Tibial nerve (tissue), 4 donors: ENCODE results near the gene TARBP2. TPM values are rescaled to one million over a fixed set of nuclear protein-coding genes. Genes with fewer than 3 reads are reported as not detected.

Source experiments
- DNase-seq, 2 donors: peaks; one replicate each; pipeline ENCODE4 v3.0.0-alpha.2; 2019; ENCODE audit warnings: low spot score in 2 of 2
- H3K27ac ChIP-seq, 4 donors: fragments of 200-600 bp; sonication (generic) in 3 of 4; one replicate each; pipeline ENCODE4 v1.5.1; 2017 to 2019; ENCODE audit warnings: mild to moderate bottlenecking in 1 of 4
- H3K27me3 ChIP-seq, 2 donors: fragments of 200-600 bp; sonication (generic) in 1 of 2; one replicate each; pipeline versions ENCODE4 v1.5.1 to v1.6.0; 2017 to 2019
- H3K36me3 ChIP-seq, 3 donors: fragments of 200-600 bp; sonication (generic); one replicate each; pipeline ENCODE4 v1.5.1; 2018 to 2019
- H3K4me1 ChIP-seq, 4 donors: fragments of 200-600 bp; sonication (generic) in 3 of 4; one replicate each; pipeline ENCODE4 v1.5.1; 2017 to 2019
- H3K4me3 ChIP-seq, 4 donors: fragments of 200-600 bp; sonication (generic) in 3 of 4; one replicate each; pipeline ENCODE4 v1.5.1; 2017 to 2019; ENCODE audit warnings: mild to moderate bottlenecking in 1 of 4, moderate library complexity in 1 of 4
- H3K9me3 ChIP-seq, 4 donors: fragments of 200-600 bp; sonication (generic) in 3 of 4; one replicate each; pipeline ENCODE4 v1.5.1; 2017 to 2019
- CTCF ChIP-seq, 5 experiments: fragments of 200-600 bp in 3 of 5; fragments of 450-650 bp in 2 of 5; sonication (generic) in 3 of 5; IDR thresholded peaks; one replicate each; pipeline ENCODE4 v1.5.1; 2016 to 2019; ENCODE audit warnings: antibody characterized with exemption in 5 of 5, mild to moderate bottlenecking in 3 of 5, moderate library complexity in 2 of 5
- EP300 ChIP-seq, 2 donors: sonication (generic); formaldehyde crosslinking; IDR thresholded peaks; one replicate each; pipeline ENCODE4 v1.6.1; 2017; ENCODE audit warnings: antibody characterized with exemption in 2 of 2, mild to moderate bottlenecking in 1 of 2
- POLR2A ChIP-seq, 2 donors: fragments of 450-650 bp; IDR thresholded peaks; one replicate each; pipeline ENCODE4 v1.6.1; 2017; ENCODE audit warnings: antibody characterized with exemption in 2 of 2, mild to moderate bottlenecking in 2 of 2, moderate library complexity in 2 of 2
- WGBS, 2 donors: methylation state at CpG; one replicate each; pipeline ENCODE4 v1.1.5; 2018; 5-methylcytosine and 5-hydroxymethylcytosine counted together
- total RNA-seq, 4 donors: library from RNA; depleted of rRNA; stranded (reverse); fragments of >200 nt; gene quantifications; one replicate each; pipeline ENCODE4 v1.1.0, GENCODE V29; 2016

TARBP2 gene
- total RNA-seq, 4 donors from 2014 or later: 25.3 to 56.4 (median 36.1) TPM

- Histone ChIP-seq H3K4me1 (peaks cover 0 to 64% (median 29%) of the 10 kb centered on the region in 4 donors), H3K36me3 (peaks cover 0 to 3% (median 0%) of the 10 kb centered on the region in 3 donors), H3K9me3 (no peaks in the 10 kb centered on the region), H3K27ac (peak overlapping the region; percentile 69 to 91 (median 86)), H3K4me3 (peak overlapping the region; percentile 47 to 72 (median 64)), H3K27me3 (no peaks in the 10 kb centered on the region)
- TF ChIP-seq EP300 (IDR thresholded peaks at IDR 0.05) (no peak), CTCF (IDR thresholded peaks at IDR 0.05) (no peak), POLR2A (IDR thresholded peaks at IDR 0.05) (no peak)
- no peak for DNase-seq
- 24% methylated on average over 11 of the region's 11 CpGs for WGBS, 2 donors
Measured at GRCh38 chr12:53493610-53494391, 7.3 kb upstream of the TARBP2 start.

GRCh38 chr12:53495903-53496751, 5.0 kb upstream of the TARBP2 start:
- Histone ChIP-seq H3K36me3 (peaks cover 0 to 3% (median 0%) of the 10 kb centered on the region in 3 donors), H3K9me3 (no peaks in the 10 kb centered on the region), H3K4me1 (peaks cover 0 to 64% (median 30%) of the 10 kb centered on the region in 4 donors), H3K27ac (peak overlapping the region in 3 of 4 donors; percentile 9 to 100 (median 98)), H3K4me3 (peak overlapping the region in 1 of 4 donors; percentile 18), H3K27me3 (no peaks in the 10 kb centered on the region)
- DNase-seq: peak; percentile 52 to 77
- TF ChIP-seq CTCF (IDR thresholded peaks at IDR 0.05) (no peak), EP300 (IDR thresholded peaks at IDR 0.05) (peak in 1 of 2 donors; percentile 24), POLR2A (IDR thresholded peaks at IDR 0.05) (no peak)
- WGBS, 2 donors: 36 to 42% methylated on average over 5 of the region's 5 CpGs

- DNase-seq: no peak
- no peak for TF ChIP-seq POLR2A (IDR thresholded peaks at IDR 0.05)
- no peak for TF ChIP-seq CTCF (IDR thresholded peaks at IDR 0.05)
- TF ChIP-seq EP300 (IDR thresholded peaks at IDR 0.05): no peak
- peaks cover 0 to 64% (median 32%) of the 10 kb centered on the region in 4 donors for H3K4me1 ChIP-seq
- no peaks in the 10 kb centered on the region for H3K9me3 ChIP-seq
- H3K36me3 ChIP-seq: peaks cover 0 to 3% (median 0%) of the 10 kb centered on the region in 3 donors
- 84 to 88% methylated on average over 1 of the region's 1 CpG for WGBS, 2 donors
- peak overlapping the region in 3 of 4 donors; percentile 9 to 100 (median 98) for H3K27ac ChIP-seq
- no peaks in the 10 kb centered on the region for H3K27me3 ChIP-seq
- H3K4me3 ChIP-seq: peak overlapping the region in 1 of 4 donors; percentile 18
Measured at GRCh38 chr12:53496752-53497032, 4.4 kb upstream of the TARBP2 start.

GRCh38 chr12:53497461-53497860, 3.6 kb upstream of the TARBP2 start:
- peaks cover 0 to 3% (median 0%) of the 10 kb centered on the region in 3 donors for H3K36me3 ChIP-seq
- no peak for DNase-seq
- H3K4me1 ChIP-seq: peaks cover 2 to 65% (median 33%) of the 10 kb centered on the region in 4 donors
- H3K27me3 ChIP-seq: no peaks in the 10 kb centered on the region
- peak overlapping the region in 2 of 4 donors; percentile 98 to 100 for H3K27ac ChIP-seq
- no peak overlapping the region for H3K4me3 ChIP-seq
- WGBS, 2 donors: 87 to 95% methylated on average over 3 of the region's 3 CpGs
- H3K9me3 ChIP-seq: no peaks in the 10 kb centered on the region
- no peak for TF ChIP-seq EP300 (IDR thresholded peaks at IDR 0.05)
- TF ChIP-seq CTCF (IDR thresholded peaks at IDR 0.05): no peak
- TF ChIP-seq POLR2A (IDR thresholded peaks at IDR 0.05): no peak
